ENCODE measurements around the gene CADPS.

The CADPS gene

GRCh38 chr3:62749657-62750056 lies 125.6 kb downstream of the CADPS start:
- no peak for DNase-seq

GRCh38 chr3:62749130-62749529 lies 126.1 kb downstream of the CADPS start:
- no peak for DNase-seq

DNA sequence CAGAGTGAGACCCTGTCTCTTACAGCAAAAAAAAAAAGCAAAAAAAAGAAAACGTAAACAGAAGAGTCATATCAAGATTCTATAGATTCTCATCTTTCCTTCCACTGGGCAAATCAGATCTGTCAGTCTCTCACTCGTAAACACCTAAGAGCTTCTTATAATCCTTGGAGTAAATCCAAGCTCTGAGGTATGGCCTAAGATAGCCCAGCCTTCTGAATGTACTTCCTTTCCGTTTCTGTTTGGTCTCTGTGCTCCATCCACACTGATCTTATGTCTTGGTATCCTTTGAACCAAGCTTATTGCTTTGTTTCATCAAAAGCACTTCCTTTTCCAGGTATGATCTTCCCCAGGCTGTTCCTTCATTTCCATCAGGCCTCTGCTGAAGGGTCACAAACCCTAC lies 137.8 kb downstream of the CADPS start:
- no peak for DNase-seq

GRCh38 chr3:62735510-62735909 lies 139.7 kb downstream of the CADPS start:
- no peak for DNase-seq

- DNase-seq, result no peak
Observed at GRCh38 chr3:62732183-62732904, 142.9 kb downstream of the CADPS start.

DNA sequence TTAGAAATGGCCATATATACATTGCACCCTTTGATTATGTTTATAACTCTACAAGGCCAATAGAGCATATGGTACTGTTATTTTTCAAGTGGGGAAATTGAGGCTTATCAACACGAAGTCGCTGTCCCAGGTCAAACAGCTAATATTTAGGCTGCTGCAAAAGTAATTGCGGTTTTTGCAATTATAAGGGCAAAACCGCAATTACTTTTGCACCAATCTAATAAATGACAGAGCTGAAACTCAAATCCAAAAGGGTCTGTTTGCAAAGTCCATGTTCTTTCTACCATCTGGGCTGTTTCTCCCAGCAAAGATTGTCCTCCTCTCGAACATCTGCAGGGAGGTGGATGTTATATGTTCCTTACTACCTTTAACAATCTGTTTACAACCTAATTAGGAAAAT lies 147.2 kb downstream of the CADPS start:
- no peak for DNase-seq

- no peak for DNase-seq
Observed at GRCh38 chr3:62727536-62727935, 147.7 kb downstream of the CADPS start.

DNA sequence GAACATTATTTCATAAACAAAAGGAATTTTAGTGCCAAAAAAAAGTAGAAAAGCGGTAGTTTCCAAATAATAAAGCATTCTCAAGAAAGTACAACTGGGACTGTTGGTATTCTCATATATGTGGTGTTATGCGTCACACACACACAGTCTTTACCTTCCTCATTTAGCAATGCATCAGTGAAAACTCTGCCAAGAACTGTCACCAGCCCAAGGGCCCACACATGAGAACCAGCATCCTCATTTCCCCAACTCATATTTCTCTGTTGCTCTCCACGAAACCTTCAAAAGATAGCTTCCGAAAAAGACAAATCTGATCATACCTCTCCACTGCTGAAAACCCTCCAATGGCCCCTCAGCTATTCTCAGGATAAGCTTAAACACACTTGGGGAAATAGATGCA lies 150.7 kb downstream of the CADPS start:
- DNase-seq, result no peak

DNA sequence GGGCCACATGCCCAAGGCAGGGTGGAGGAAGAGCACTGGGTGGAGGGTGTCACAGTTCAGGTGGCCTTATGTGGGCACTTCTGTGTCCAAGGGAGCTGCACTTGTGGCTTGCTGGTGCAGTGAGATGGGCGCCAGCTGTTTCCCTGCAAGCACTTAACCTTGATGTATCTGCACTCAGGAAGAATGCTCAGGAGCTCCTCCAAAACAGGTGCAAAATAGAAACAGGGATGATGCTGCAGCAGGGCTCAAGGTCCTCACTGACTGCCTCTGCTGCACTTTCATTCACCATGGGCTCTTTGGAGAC lies 151.3 kb downstream of the CADPS start:
- DNase-seq, result peak in 1 of 56 donors; percentile 2

DNA sequence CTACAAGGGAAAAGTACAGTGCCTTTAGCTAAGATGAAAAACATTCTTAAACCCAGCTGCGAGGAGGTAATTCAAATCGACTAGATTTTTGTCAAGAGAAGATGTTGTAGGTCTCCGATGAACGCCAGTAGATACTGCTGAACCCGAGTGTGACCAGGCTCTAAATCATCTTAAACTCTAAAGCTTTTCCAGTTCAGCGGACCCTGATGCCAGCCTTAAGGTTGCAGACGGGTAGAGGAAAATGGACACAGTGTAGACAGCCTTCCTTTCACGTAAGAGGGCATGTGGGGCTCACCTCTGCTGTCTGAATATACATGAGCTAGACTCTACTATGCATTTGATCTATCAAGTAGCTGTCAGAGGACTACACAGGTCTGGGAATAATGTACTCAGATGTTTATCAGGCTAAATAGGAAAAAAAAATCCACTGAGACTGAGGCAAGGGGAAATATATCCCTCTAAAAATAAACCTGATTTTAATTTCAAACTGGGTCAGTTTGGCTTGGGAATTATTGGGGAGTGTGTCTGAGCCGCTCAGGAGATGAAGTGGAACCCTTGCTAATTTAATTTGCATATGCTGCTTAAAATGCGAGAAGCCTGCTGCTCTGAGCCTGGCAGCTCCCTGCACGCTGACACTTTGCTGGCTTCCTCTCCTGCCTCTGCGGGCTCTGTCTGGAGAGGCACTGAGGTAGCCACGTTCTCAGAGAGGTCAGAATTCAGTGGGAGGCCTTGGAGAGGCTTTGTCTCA lies 151.9 kb downstream of the CADPS start:
- DNase-seq, result peak in 15 of 56 donors; percentile 0 to 30 (median 5)

GRCh38 chr3:62722344-62722743 lies 152.9 kb downstream of the CADPS start:
- no peak for DNase-seq

- DNase-seq, result peak in 8 of 56 donors; percentile 2 to 22 (median 8)
Observed at GRCh38 chr3:62718515-62719320, 156.5 kb downstream of the CADPS start.

GRCh38 chr3:62718011-62718410 lies 157.2 kb downstream of the CADPS start:
- DNase-seq, result no peak

- DNase-seq, result no peak
Observed at GRCh38 chr3:62712746-62713145, 162.5 kb downstream of the CADPS start.

DNA sequence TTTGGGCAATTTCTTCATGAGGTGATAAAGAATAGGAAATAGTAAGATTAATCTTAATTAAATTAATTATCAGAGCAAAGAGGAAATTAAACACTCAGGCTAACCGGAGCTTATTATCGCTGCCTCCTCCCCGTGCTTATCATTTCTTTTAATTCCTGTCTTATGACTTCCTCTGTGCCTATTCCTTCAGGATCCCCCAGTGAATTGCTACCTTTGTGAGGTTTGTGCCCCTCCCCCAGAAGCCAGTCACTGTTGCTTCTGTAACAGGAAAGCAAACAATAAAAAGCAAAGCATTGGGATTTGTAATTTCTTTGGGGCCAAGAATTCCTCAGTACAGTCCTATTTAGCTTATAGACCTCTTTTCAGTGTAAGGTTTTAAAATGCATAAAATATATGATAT lies 164.5 kb downstream of the CADPS start:
- DNase-seq, result no peak

- DNase-seq, result peak in 1 of 56 donors; percentile 0
Observed at GRCh38 chr3:62708638-62709373, 166.4 kb downstream of the CADPS start.

- DNase-seq, result no peak
Observed at GRCh38 chr3:62705721-62706120, 169.5 kb downstream of the CADPS start.

GRCh38 chr3:62703451-62704167 lies 171.6 kb downstream of the CADPS start:
- DNase-seq, result no peak

DNA sequence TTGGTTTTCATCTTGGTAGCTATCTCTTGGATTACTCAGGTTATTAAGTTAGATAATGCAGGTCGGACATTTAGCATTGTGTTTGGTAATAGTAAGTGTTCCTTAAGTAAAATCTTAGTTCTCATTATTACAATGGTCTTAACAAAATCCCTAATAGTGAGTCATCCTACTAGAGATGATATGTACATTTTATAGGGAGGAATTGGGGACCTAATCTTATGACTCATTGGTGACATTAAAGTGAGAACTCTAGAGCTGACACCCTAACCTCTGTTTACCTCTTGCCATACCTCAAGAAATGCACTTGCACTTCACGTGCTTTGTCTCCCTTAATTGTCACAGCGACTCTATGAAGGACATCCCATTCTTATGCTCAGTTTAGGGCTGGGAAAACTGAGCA lies 174.9 kb downstream of the CADPS start:
- DNase-seq, result no peak

GRCh38 chr3:62699728-62700127 lies 175.5 kb downstream of the CADPS start:
- DNase-seq, result no peak

DNA sequence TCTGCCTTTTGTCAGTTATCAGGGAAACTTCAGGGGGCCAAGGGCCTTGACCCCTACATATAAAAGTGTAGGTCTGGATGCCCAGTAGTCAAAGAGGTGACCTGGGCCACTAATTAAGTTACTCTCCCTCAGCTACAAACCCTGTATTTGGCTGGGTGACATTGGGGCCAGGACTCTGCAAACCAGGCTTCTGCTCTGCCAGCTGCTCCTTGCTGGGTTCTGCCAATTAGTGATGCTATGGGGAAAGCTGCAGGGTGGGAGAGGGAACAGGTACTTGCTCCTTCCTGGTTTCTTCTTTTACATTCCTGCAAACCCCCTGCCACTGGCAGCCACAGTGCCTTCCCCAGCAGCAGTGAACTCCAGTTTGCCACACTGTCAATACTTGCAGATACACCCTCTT lies 179.2 kb downstream of the CADPS start:
- DNase-seq, result no peak
